Naive thymus-derived CD4-positive, alpha-beta T cell (primary cell): ENCODE measurements around the gene AEBP1. TPM values are rescaled to one million over a fixed set of nuclear protein-coding genes. Genes with fewer than 3 reads are reported as not detected.

Experiments
- ATAC-seq: fragments of 150-1000 bp; cut with Tn5 transposase; 2 replicates; pipeline ENCODE4 v1.10.0; 2021; ENCODE audit warnings: mild to moderate bottlenecking, moderate library complexity
- CTCF ChIA-PET: fragments of 350-600 bp; sonication (Branson Sonifier 250); formaldehyde crosslinking; loops from one replicate; lab custom pipeline; 2021; ENCODE audit warnings: antibody characterized with exemption; lab: Charles Lee
- POLR2A ChIA-PET: fragments of 350-600 bp; sonication (Branson Sonifier 250); formaldehyde crosslinking; loops from one replicate; lab custom pipeline; 2021; ENCODE audit warnings: antibody characterized with exemption, inconsistent platforms; lab: Charles Lee
- DNase-seq, 9 donors: peaks; one replicate each; pipeline versions ENCODE4 v3.0.0 to v3.0.0-alpha.2; 2020 to 2022; ENCODE audit warnings: mixed read lengths in 1 of 9
- H3K27ac ChIP-seq: one replicate; pipeline ENCODE4 v1.7.0; 2013; ENCODE audit warnings: mild to moderate bottlenecking, low read depth, low read length, moderate library complexity
- H3K27me3 ChIP-seq, 2 donors: one replicate each; pipeline ENCODE4 v1.7.0; 2013; ENCODE audit warnings: low read length in 2 of 2, mild to moderate bottlenecking in 2 of 2, moderate library complexity in 2 of 2; ENCODE audit not compliant: control insufficient read depth in 2 of 2, insufficient read depth in 2 of 2
- H3K36me3 ChIP-seq, 3 experiments: 1 replicate in 2 of 3; 2 replicates in 1 of 3; pipeline ENCODE4 v1.7.0; 2013; ENCODE audit warnings: low read length in 3 of 3, mild to moderate bottlenecking in 3 of 3, moderate library complexity in 1 of 3; ENCODE audit not compliant: insufficient read depth in 3 of 3, control insufficient read depth in 2 of 3
- H3K4me1 ChIP-seq, 2 donors: one replicate each; pipeline ENCODE4 v1.7.0; 2013; ENCODE audit warnings: low read length in 2 of 2, mild to moderate bottlenecking in 2 of 2, moderate library complexity in 1 of 2; ENCODE audit not compliant: control insufficient read depth in 2 of 2, insufficient read depth in 2 of 2
- H3K4me3 ChIP-seq: 2 replicates; pipeline ENCODE4 v1.7.0; 2013; ENCODE audit warnings: mild to moderate bottlenecking, low read length
- H3K9me3 ChIP-seq, 3 experiments: 1 replicate in 2 of 3; 2 replicates in 1 of 3; pipeline ENCODE4 v1.7.0; 2013; ENCODE audit warnings: low read length in 3 of 3; ENCODE audit not compliant: control insufficient read depth in 2 of 3
- H3K27ac Mint-ChIP-seq, 9 donors: one replicate each; pipeline ENCODE4 v1.8.0; 2020 to 2022; ENCODE audit warnings: mixed read lengths in 9 of 9, mild to moderate bottlenecking in 8 of 9, moderate library complexity in 5 of 9, inconsistent platforms in 2 of 9
- H3K27me3 Mint-ChIP-seq, 5 donors: one replicate each; pipeline ENCODE4 v1.8.0; 2021 to 2022; ENCODE audit warnings: mixed read lengths in 5 of 5, mild to moderate bottlenecking in 1 of 5
- H3K36me3 Mint-ChIP-seq, 5 donors: one replicate each; pipeline ENCODE4 v1.8.0; 2020 to 2022; ENCODE audit warnings: mixed read lengths in 5 of 5, mild to moderate bottlenecking in 3 of 5, inconsistent platforms in 1 of 5
- H3K4me1 Mint-ChIP-seq, 7 donors: one replicate each; pipeline ENCODE4 v1.8.0; 2020 to 2022; ENCODE audit warnings: mixed read lengths in 7 of 7, mild to moderate bottlenecking in 3 of 7, inconsistent platforms in 1 of 7
- H3K4me3 Mint-ChIP-seq, 10 donors: one replicate each; pipeline ENCODE4 v1.8.0; 2020 to 2022; ENCODE audit warnings: mild to moderate bottlenecking in 10 of 10, mixed read lengths in 10 of 10, moderate library complexity in 6 of 10, inconsistent platforms in 2 of 10
- H3K9me3 Mint-ChIP-seq, 11 donors: one replicate each; pipeline ENCODE4 v1.8.0; 2020 to 2022; ENCODE audit warnings: mixed read lengths in 11 of 11, mild to moderate bottlenecking in 4 of 11, inconsistent platforms in 1 of 11, moderate library complexity in 1 of 11
- intact Hi-C, 2 donors: fragments of 100-400 bp; cut with micrococcal nuclease; formaldehyde crosslinking; loops; one replicate each; pipeline ENCODE4 v1.15.1; 2023
- polyA plus RNA-seq, 2 donors: library from polyadenylated mRNA; unstranded; fragments of 300-500 nt; fragmentation: Illumina TruSeq; gene quantifications; one replicate each; pipeline ENCODE4 v1.2.3, GENCODE V29; 2021
- total RNA-seq, 6 experiments: library from RNA in 5 of 6; stranded (reverse) in 5 of 6; gene quantifications; 1 replicate in 5 of 6; 2 replicates in 1 of 6; pipeline ENCODE4 v1.2.3 and lab custom pipeline; 2021 to 2026

The AEBP1 gene
- total and polyA plus RNA-seq, 7 experiments from 2014 or later, result 3.0 to 33.1 (median 13.5) TPM

GRCh38 chr7:44059219-44060090 is 44.7 kb upstream of the AEBP1 start:
- CTCF ChIA-PET, result no interaction called here
- POLR2A ChIA-PET, result interaction anchor here (3.5 to 8.3 kb wide), 2 partner anchors 8 to 14 kb away, joined by 24 to 54 read pairs; partner anchors contain the start of genes DBNL and PGAM2
- peaks cover 7 to 47% (median 8%) of the 10 kb centered on the region in 5 donors for H3K36me3 Mint-ChIP-seq

DNA sequence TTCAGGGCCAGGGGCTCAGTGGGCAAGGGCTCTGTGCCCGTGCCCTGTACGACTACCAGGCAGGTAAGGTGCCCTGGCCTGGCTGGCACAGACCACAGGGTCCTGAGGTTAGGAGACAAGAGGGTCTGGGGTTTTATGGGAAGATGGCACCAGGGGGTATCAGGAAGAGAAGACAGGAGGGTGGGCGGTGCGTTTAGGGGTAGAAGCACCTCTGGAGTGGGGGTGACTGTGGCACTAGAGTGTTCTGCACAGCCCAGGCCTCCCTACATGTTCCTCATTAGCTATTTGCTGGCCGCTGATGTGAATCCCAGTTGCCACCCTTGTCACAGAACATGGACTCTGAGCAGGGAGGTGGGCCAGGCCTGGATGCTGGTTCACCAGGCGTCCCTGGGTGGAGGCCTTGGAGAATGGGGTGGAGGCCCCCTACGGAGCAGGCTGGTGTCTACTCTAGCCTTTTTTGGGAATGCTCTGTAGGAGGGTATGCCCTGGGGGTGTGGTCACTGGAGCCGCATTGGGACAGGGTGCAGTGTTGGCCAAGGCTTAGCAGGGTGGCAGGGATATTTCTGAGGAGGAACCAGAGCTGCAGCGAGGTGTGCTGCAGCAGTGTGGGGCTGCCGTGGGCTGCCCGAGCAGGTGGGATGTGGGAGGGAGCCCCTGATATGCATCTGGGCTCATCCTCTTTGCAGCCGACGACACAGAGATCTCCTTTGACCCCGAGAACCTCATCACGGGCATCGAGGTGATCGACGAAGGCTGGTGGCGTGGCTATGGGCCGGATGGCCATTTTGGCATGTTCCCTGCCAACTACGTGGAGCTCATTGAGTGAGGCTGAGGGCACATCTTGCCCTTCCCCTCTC is 43.8 kb upstream of the AEBP1 start:
- Mint-ChIP-seq H3K4me1 (peaks cover 4 to 17% (median 12%) of the 10 kb centered on the region in 7 donors), H3K27ac (peak overlapping the region in 4 of 9 donors; percentile 45 to 72 (median 52)), H3K9me3 (peaks cover 0 to 3% (median 0%) of the 10 kb centered on the region in 11 donors), H3K4me3 (no peak overlapping the region), H3K27me3 (no peaks in the 10 kb centered on the region), H3K36me3 (peaks cover 3 to 43% (median 7%) of the 10 kb centered on the region in 5 donors)
- Histone ChIP-seq H3K4me1 (peaks cover 0 to 7% of the 10 kb centered on the region in 2 donors), H3K27me3 (no peaks in the 10 kb centered on the region), H3K4me3 (no peak overlapping the region), H3K36me3 (peaks cover 4 to 71% (median 28%) of the 10 kb centered on the region in 3 experiments), H3K9me3 (no peaks in the 10 kb centered on the region), H3K27ac (no peak overlapping the region)
- ChIA-PET CTCF (no interaction called here), POLR2A (no interaction called here)
- no peak for DNase-seq
- no peak for ATAC-seq
- intact Hi-C loops, result no loop called here

More at GRCh38 chr7:44059219-44060090, 44.7 kb upstream of the AEBP1 start:
- peak overlapping the region in 4 of 9 donors; percentile 45 to 72 (median 52) for H3K27ac Mint-ChIP-seq
- no peak overlapping the region for H3K4me3 ChIP-seq
- H3K4me1 ChIP-seq, result peaks cover 0 to 4% of the 10 kb centered on the region in 2 donors
- DNase-seq (no peak), ATAC-seq (peak; percentile 30)
- H3K27me3 Mint-ChIP-seq, result no peaks in the 10 kb centered on the region
- intact Hi-C loops, result no loop called here
- H3K36me3 ChIP-seq, result peaks cover 13 to 79% (median 28%) of the 10 kb centered on the region in 3 experiments
- H3K9me3 Mint-ChIP-seq, result peaks cover 0 to 3% (median 0%) of the 10 kb centered on the region in 11 donors
- H3K4me3 Mint-ChIP-seq, result no peak overlapping the region
- peaks cover 4 to 24% (median 13%) of the 10 kb centered on the region in 7 donors for H3K4me1 Mint-ChIP-seq
- H3K9me3 ChIP-seq, result no peaks in the 10 kb centered on the region
- H3K27me3 ChIP-seq, result no peaks in the 10 kb centered on the region
- H3K27ac ChIP-seq, result no peak overlapping the region

DNA sequence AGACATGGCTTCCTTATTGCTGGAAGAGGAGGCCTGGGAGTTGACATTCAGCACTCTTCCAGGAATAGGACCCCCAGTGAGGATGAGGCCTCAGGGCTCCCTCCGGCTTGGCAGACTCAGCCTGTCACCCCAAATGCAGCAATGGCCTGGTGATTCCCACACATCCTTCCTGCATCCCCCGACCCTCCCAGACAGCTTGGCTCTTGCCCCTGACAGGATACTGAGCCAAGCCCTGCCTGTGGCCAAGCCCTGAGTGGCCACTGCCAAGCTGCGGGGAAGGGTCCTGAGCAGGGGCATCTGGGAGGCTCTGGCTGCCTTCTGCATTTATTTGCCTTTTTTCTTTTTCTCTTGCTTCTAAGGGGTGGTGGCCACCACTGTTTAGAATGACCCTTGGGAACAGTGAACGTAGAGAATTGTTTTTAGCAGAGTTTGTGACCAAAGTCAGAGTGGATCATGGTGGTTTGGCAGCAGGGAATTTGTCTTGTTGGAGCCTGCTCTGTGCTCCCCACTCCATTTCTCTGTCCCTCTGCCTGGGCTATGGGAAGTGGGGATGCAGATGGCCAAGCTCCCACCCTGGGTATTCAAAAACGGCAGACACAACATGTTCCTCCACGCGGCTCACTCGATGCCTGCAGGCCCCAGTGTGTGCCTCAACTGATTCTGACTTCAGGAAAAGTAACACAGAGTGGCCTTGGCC is 43.0 kb upstream of the AEBP1 start:
- Histone ChIP-seq H3K9me3 (no peaks in the 10 kb centered on the region), H3K27ac (no peak overlapping the region), H3K4me3 (no peak overlapping the region), H3K36me3 (peaks cover 4 to 69% (median 28%) of the 10 kb centered on the region in 3 experiments), H3K4me1 (peaks cover 0 to 10% of the 10 kb centered on the region in 2 donors), H3K27me3 (no peaks in the 10 kb centered on the region)
- H3K27ac Mint-ChIP-seq, result peak overlapping the region in 6 of 9 donors; percentile 11 to 53 (median 32)
- peak in 1 of 9 donors; percentile 4 for DNase-seq
- CTCF ChIA-PET, result interaction anchor here (0.9 kb wide), 1 partner anchor 17 kb away, joined by 3 read pairs; no protein-coding TSS in a partner anchor
- ATAC-seq, result no peak
- peaks cover 0 to 3% (median 0%) of the 10 kb centered on the region in 11 donors for H3K9me3 Mint-ChIP-seq
- POLR2A ChIA-PET, result interaction anchor here (7.6 kb wide), 1 partner anchor 9 kb away, joined by 63 read pairs; no protein-coding TSS in a partner anchor
- no peak overlapping the region for H3K4me3 Mint-ChIP-seq
- peaks cover 0 to 36% (median 7%) of the 10 kb centered on the region in 5 donors for H3K36me3 Mint-ChIP-seq
- intact Hi-C loops, result no loop called here
- no peaks in the 10 kb centered on the region for H3K27me3 Mint-ChIP-seq
- peaks cover 1 to 19% (median 12%) of the 10 kb centered on the region in 7 donors for H3K4me1 Mint-ChIP-seq

GRCh38 chr7:44061645-44062179 is 42.4 kb upstream of the AEBP1 start:
- peaks cover 3 to 19% (median 13%) of the 10 kb centered on the region in 7 donors for H3K4me1 Mint-ChIP-seq
- DNase-seq (no peak), ATAC-seq (no peak)
- Histone ChIP-seq H3K36me3 (peaks cover 4 to 63% (median 26%) of the 10 kb centered on the region in 3 experiments), H3K27ac (no peak overlapping the region), H3K4me3 (no peak overlapping the region), H3K9me3 (no peaks in the 10 kb centered on the region), H3K27me3 (no peaks in the 10 kb centered on the region), H3K4me1 (peaks cover 0 to 16% of the 10 kb centered on the region in 2 donors)
- H3K9me3 Mint-ChIP-seq, result peaks cover 0 to 3% (median 0%) of the 10 kb centered on the region in 11 donors
- intact Hi-C loops, result no loop called here
- no peaks in the 10 kb centered on the region for H3K27me3 Mint-ChIP-seq
- H3K36me3 Mint-ChIP-seq, result peaks cover 0 to 30% (median 7%) of the 10 kb centered on the region in 5 donors
- H3K4me3 Mint-ChIP-seq, result no peak overlapping the region
- CTCF ChIA-PET, result interaction anchor here (0.9 kb wide), 1 partner anchor 17 kb away, joined by 3 read pairs; no protein-coding TSS in a partner anchor
- POLR2A ChIA-PET, result interaction anchor here (1.9 to 7.6 kb wide), 2 partner anchors 9 to 11 kb away, joined by 5 to 63 read pairs; no protein-coding TSS in a partner anchor
- peak overlapping the region in 5 of 9 donors; percentile 11 to 53 (median 31) for H3K27ac Mint-ChIP-seq

DNA sequence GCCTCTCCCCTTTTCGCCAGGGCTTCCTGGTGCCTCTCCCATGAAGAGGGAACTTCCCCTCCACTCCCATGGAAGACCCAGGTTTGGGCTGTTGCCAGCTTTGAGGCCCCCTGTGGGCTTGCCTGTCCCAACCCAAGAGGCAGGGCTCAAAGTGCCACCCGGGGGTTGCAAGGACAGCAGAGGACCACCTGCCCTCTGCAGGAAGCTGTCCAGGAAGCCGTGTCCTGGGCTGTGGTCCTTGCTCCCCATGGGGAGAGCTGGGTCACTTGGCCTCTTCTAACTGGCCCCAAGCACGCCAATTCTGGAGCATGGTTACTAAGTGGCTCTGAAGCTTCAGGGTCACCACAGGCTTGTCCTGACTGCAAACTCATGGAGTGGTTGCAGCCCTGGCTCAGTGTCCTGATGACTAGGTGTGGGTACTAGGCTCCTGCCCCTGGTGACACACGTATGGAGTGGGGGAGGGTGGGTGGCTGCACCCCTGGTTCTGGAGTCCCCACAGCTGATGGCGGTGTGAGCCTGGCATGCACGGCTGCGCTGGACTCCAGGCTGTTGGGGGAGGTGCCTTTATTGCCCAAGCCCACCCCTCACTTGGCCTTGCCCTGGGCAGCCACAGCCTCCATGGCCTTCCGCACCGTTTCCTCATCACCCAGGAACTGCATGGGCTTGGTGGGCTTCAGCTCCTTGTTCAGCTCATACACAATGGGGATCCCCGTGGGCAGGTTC is 41.8 kb upstream of the AEBP1 start:
- Mint-ChIP-seq H3K27ac (peak overlapping the region in 3 of 9 donors; percentile 14 to 53 (median 45)), H3K27me3 (no peaks in the 10 kb centered on the region), H3K4me1 (peaks cover 7 to 24% (median 16%) of the 10 kb centered on the region in 7 donors), H3K9me3 (peaks cover 0 to 4% (median 0%) of the 10 kb centered on the region in 11 donors), H3K36me3 (peaks cover 0 to 26% (median 7%) of the 10 kb centered on the region in 5 donors), H3K4me3 (no peak overlapping the region)
- peaks cover 0 to 18% of the 10 kb centered on the region in 2 donors for H3K4me1 ChIP-seq
- ChIA-PET CTCF (interaction anchor here (0.9 kb wide), 1 partner anchor 16 kb away, joined by 3 read pairs; no protein-coding TSS in a partner anchor), POLR2A (interaction anchor here (0.6 to 7.6 kb wide), 3 partner anchors 10 to 510 kb away, joined by 3 to 63 read pairs (median 5); no protein-coding TSS in a partner anchor)
- H3K4me3 ChIP-seq, result no peak overlapping the region
- H3K27me3 ChIP-seq, result no peaks in the 10 kb centered on the region
- peaks cover 4 to 57% (median 20%) of the 10 kb centered on the region in 3 experiments for H3K36me3 ChIP-seq
- H3K9me3 ChIP-seq, result no peaks in the 10 kb centered on the region
- H3K27ac ChIP-seq, result no peak overlapping the region
- no peak for ATAC-seq
- intact Hi-C loops, result no loop called here
- no peak for DNase-seq
